Nephron progenitor cell (in vitro differentiated cells): ENCODE results near the gene TEKT2.

ENCODE experiments used
- DNase-seq: peaks from one replicate; pipeline ENCODE4 v3.0.0; 2021
- H3K27ac Mint-ChIP-seq: 2 replicates; pipeline ENCODE4 v1.8.0; 2021; ENCODE audit warnings: mild to moderate bottlenecking, moderate library complexity, mixed read lengths
- H3K27me3 Mint-ChIP-seq: 2 replicates; pipeline ENCODE4 v1.8.0; 2021; ENCODE audit warnings: mild to moderate bottlenecking, low read depth, mixed read lengths; ENCODE audit not compliant: poor library complexity
- H3K36me3 Mint-ChIP-seq: 2 replicates; pipeline ENCODE4 v1.8.0; 2021; ENCODE audit warnings: low read depth, mixed read lengths
- H3K4me1 Mint-ChIP-seq: 2 replicates; pipeline ENCODE4 v1.8.0; 2021; ENCODE audit warnings: mixed read lengths
- H3K4me3 Mint-ChIP-seq: 2 replicates; pipeline ENCODE4 v1.8.0; 2021; ENCODE audit warnings: mild to moderate bottlenecking, moderate library complexity, mixed read lengths
- H3K9me3 Mint-ChIP-seq: 2 replicates; pipeline ENCODE4 v1.8.0; 2021; ENCODE audit warnings: mild to moderate bottlenecking, moderate library complexity, mixed read lengths
- CTCF ChIP-seq: fragments of 200-600 bp; sonication (generic); IDR thresholded peaks from 2 replicates; pipeline ENCODE4 v1.5.0; 2021; ENCODE audit warnings: antibody characterized with exemption

The TEKT2 gene

GRCh38 chr1:36055706-36056105 is 28.2 kb upstream of the TEKT2 start:
- TF ChIP-seq CTCF: no peak
- Mint-ChIP-seq H3K36me3 (peaks cover 26% of the 10 kb centered on the region), H3K4me1 (no peaks in the 10 kb centered on the region), H3K27me3 (no peaks in the 10 kb centered on the region), H3K4me3 (no peak overlapping the region), H3K27ac (no peak overlapping the region), H3K9me3 (no peaks in the 10 kb centered on the region)
- no peak for DNase-seq

- Mint-ChIP-seq H3K4me3 (no peak overlapping the region), H3K9me3 (no peaks in the 10 kb centered on the region), H3K27ac (no peak overlapping the region), H3K36me3 (peaks cover 5% of the 10 kb centered on the region), H3K4me1 (no peaks in the 10 kb centered on the region), H3K27me3 (no peaks in the 10 kb centered on the region)
- DNase-seq: no peak
- TF ChIP-seq CTCF: no peak
Measured at GRCh38 chr1:36062315-36062714, 21.6 kb upstream of the TEKT2 start.

- DNase-seq: no peak
- no peaks in the 10 kb centered on the region for H3K9me3 Mint-ChIP-seq
- no peak for TF ChIP-seq CTCF
- no peak overlapping the region for H3K27ac Mint-ChIP-seq
- peaks cover 5% of the 10 kb centered on the region for H3K36me3 Mint-ChIP-seq
- no peaks in the 10 kb centered on the region for H3K4me1 Mint-ChIP-seq
- no peak overlapping the region for H3K4me3 Mint-ChIP-seq
- H3K27me3 Mint-ChIP-seq: no peaks in the 10 kb centered on the region
Measured at GRCh38 chr1:36067871-36068270, 16.0 kb upstream of the TEKT2 start.

GRCh38 chr1:36068866-36069265 is 15.0 kb upstream of the TEKT2 start:
- no peak overlapping the region for H3K4me3 Mint-ChIP-seq

GRCh38 chr1:36070349-36070748 is 13.5 kb upstream of the TEKT2 start:
- no peak for DNase-seq
- Mint-ChIP-seq H3K27me3 (no peaks in the 10 kb centered on the region), H3K36me3 (no peaks in the 10 kb centered on the region), H3K27ac (no peak overlapping the region), H3K9me3 (no peaks in the 10 kb centered on the region), H3K4me1 (no peaks in the 10 kb centered on the region), H3K4me3 (no peak overlapping the region)
- TF ChIP-seq CTCF: no peak

More at GRCh38 chr1:36068866-36069265, 15.0 kb upstream of the TEKT2 start:
- no peak for DNase-seq
- peaks cover 5% of the 10 kb centered on the region for H3K36me3 Mint-ChIP-seq
- no peak for TF ChIP-seq CTCF
- H3K4me1 Mint-ChIP-seq: no peaks in the 10 kb centered on the region
- no peaks in the 10 kb centered on the region for H3K9me3 Mint-ChIP-seq
- no peaks in the 10 kb centered on the region for H3K27me3 Mint-ChIP-seq
- no peak overlapping the region for H3K27ac Mint-ChIP-seq

- H3K27ac Mint-ChIP-seq: no peak overlapping the region
- H3K4me3 Mint-ChIP-seq: no peak overlapping the region
- no peaks in the 10 kb centered on the region for H3K36me3 Mint-ChIP-seq
- no peaks in the 10 kb centered on the region for H3K4me1 Mint-ChIP-seq
- no peak for DNase-seq
- H3K9me3 Mint-ChIP-seq: no peaks in the 10 kb centered on the region
- peaks cover 2% of the 10 kb centered on the region for H3K27me3 Mint-ChIP-seq
- TF ChIP-seq CTCF: no peak
Measured at GRCh38 chr1:36076979-36077573, 6.8 kb upstream of the TEKT2 start.
